Prostate gland (tissue), 2 donors: ENCODE data around the gene BBIP1. TPM values are rescaled to one million over a fixed set of nuclear protein-coding genes. Genes with fewer than 3 reads are reported as not detected.

Source experiments
- DNase-seq: peaks from one replicate; pipeline ENCODE4 v3.0.0-alpha.2; 2019; ENCODE audit warnings: low spot score
- H3K27ac ChIP-seq, 2 donors: fragments of 200-600 bp; sonication (generic); 2 replicates each; pipeline ENCODE4 v1.5.1; 2017 to 2019
- H3K27me3 ChIP-seq: fragments of 200-600 bp; sonication (generic); replicated peaks from 2 replicates; pipeline ENCODE4 v1.5.1; 2019; ENCODE audit not compliant: insufficient read depth
- H3K36me3 ChIP-seq, 2 donors: fragments of 200-600 bp; sonication (generic); 1 replicate in 1 of 2; 2 replicates in 1 of 2; pipeline versions ENCODE4 v1.5.1 to v1.8.1; 2017 to 2019
- H3K4me1 ChIP-seq: fragments of 200-600 bp; sonication (generic); replicated peaks from 2 replicates; pipeline ENCODE4 v1.5.1; 2019
- H3K4me3 ChIP-seq, 2 donors: fragments of 200-600 bp; sonication (generic); 2 replicates each; pipeline ENCODE4 v1.5.1; 2017 to 2019
- H3K9me3 ChIP-seq: fragments of 200-600 bp; sonication (generic); 2 replicates; pipeline ENCODE4 v1.5.1; 2017
- POLR2A ChIP-seq: fragments of 450-650 bp; IDR thresholded peaks from one replicate; pipeline ENCODE4 v1.6.1; 2016; ENCODE audit warnings: antibody characterized with exemption, mild to moderate bottlenecking
- POLR2AphosphoS5 ChIP-seq: sonication (generic); formaldehyde crosslinking; IDR thresholded peaks from one replicate; pipeline ENCODE4 v1.6.1; 2017; ENCODE audit warnings: antibody characterized with exemption
- WGBS: methylation state at CpG from one replicate; pipeline ENCODE4 v1.1.5; 2018; 5-methylcytosine and 5-hydroxymethylcytosine counted together
- intact Hi-C: fragments of 100-400 bp; cut with DNase I; formaldehyde crosslinking; loops from one replicate; pipeline ENCODE4 v1.14.2; 2022
- total RNA-seq, 2 donors: library from RNA; depleted of rRNA; stranded (reverse); fragments of >200 nt; gene quantifications; one replicate each; pipeline ENCODE4 v1.1.0, GENCODE V29; 2016
- TF ChIP-seq, protein P1 (sequence below), 4 experiments: fragments of 200-600 bp in 2 of 4; fragments of 450-650 bp in 2 of 4; sonication (generic) in 2 of 4; IDR thresholded peaks; 1 replicate in 3 of 4; 2 replicates in 1 of 4; pipeline ENCODE4 v1.5.1; 2016 to 2019; ENCODE audit warnings: antibody characterized with exemption in 4 of 4, mild to moderate bottlenecking in 2 of 4, moderate library complexity in 2 of 4

Gene BBIP1
- total RNA-seq, 2 donors from 2014 or later, result 18.8 to 20.9 TPM

DNA sequence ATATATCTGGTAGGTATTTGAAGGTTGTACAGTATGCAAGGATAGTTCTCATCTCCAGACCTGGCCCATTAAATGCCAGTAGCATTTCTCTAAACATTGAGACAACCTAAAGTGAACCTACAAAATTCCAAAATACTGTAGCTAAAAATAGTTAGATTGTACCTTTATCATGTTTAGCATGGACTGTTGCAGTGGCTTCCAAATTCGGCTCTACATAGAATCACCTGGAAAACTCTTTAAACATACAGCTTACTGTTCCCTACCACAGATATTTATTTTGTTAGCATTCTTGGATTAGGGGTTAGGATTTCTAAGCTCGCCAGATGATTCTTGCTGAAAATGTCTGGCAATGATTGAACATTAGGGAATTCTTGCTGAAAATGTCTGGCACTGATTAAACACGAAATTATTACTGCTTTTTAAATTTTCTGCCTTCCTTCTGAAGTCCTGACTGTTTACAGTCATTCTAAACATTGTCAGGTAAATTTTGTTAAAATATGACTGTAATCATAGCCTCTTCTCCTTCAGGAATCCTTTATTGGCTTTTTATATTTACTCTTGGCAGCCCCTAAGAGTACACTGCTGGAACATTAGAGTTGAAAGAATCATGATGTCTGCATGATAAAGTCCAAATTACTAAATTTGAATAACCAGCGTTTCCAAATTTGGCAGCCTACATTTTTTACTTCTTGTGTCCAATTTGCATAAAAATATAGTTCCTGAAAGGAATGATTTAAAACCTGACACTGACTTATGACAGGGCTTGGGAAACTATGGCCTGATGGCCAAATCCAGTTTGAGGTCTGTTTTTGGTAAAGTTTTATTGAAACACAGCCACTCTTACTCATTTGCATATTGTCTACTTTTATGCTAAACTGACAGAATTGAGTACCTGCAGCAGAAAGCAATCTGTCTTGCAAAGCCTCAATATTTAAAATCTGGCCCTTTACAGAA lies 40.7 kb upstream of the BBIP1 start:
- no peak for TF ChIP-seq POLR2AphosphoS5
- TF ChIP-seq POLR2A, result no peak
- TF ChIP-seq, protein P1, sequence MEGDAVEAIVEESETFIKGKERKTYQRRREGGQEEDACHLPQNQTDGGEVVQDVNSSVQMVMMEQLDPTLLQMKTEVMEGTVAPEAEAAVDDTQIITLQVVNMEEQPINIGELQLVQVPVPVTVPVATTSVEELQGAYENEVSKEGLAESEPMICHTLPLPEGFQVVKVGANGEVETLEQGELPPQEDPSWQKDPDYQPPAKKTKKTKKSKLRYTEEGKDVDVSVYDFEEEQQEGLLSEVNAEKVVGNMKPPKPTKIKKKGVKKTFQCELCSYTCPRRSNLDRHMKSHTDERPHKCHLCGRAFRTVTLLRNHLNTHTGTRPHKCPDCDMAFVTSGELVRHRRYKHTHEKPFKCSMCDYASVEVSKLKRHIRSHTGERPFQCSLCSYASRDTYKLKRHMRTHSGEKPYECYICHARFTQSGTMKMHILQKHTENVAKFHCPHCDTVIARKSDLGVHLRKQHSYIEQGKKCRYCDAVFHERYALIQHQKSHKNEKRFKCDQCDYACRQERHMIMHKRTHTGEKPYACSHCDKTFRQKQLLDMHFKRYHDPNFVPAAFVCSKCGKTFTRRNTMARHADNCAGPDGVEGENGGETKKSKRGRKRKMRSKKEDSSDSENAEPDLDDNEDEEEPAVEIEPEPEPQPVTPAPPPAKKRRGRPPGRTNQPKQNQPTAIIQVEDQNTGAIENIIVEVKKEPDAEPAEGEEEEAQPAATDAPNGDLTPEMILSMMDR (IDR thresholded peaks at IDR 0.05), result no peak
- 17% methylated on average over 4 of the region's 4 CpGs for WGBS
- DNase-seq, result no peak
- Histone ChIP-seq H3K9me3 (no peaks in the 10 kb centered on the region), H3K4me3 (no peak overlapping the region), H3K27ac (no peak overlapping the region), H3K27me3 (no peaks in the 10 kb centered on the region), H3K36me3 (no peaks in the 10 kb centered on the region), H3K4me1 (no peaks in the 10 kb centered on the region)
- intact Hi-C loops, result no loop called here

DNA sequence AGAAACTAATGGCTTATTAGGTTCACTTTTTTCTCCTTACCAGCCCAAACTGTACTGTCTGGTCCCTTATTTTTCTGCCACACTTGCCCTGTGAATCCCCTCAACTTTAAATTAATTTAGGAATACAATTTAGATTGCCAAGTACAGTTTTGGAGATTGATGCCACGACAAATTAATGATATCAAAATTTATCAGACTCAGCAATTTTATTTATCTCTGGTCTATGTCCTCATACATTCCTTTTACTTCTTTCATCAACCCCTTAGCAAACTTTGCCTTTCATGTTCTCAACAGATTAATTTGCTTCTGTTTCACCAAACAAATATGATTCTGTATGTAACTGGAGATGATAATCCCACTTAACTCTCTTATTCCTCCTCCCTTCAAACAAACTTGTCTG lies 38.6 kb upstream of the BBIP1 start:
- WGBS, result 78% methylated on average over 1 of the region's 1 CpG
- Histone ChIP-seq H3K4me1 (no peaks in the 10 kb centered on the region), H3K27me3 (no peaks in the 10 kb centered on the region), H3K9me3 (no peaks in the 10 kb centered on the region), H3K36me3 (no peaks in the 10 kb centered on the region), H3K27ac (no peak overlapping the region), H3K4me3 (no peak overlapping the region)
- no peak for DNase-seq
- intact Hi-C loops, result no loop called here
- TF ChIP-seq, protein P1 (IDR thresholded peaks at IDR 0.05), result no peak
- TF ChIP-seq POLR2AphosphoS5, result no peak
- no peak for TF ChIP-seq POLR2A

DNA sequence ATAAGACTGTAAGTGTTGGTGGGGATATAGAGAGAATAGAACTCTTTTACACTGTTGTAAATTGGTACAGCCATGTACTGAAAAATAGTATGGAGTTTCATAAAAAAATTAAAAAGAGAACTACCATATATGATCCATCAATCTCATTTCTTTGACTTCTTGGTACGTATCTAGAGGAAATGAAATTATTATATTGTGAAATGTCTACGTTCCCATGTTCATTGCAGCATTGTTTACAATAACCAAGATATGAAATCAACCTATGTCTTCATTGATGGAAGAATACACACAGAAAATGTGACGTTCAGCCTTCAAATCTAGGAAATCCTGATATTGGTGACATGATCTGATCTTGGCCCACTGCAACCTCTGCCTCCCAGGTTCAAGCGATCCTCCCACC lies 32.4 kb upstream of the BBIP1 start:
- DNase-seq, result no peak
- intact Hi-C loops, result no loop called here
- no peaks in the 10 kb centered on the region for H3K9me3 ChIP-seq
- H3K27me3 ChIP-seq, result no peaks in the 10 kb centered on the region
- H3K4me1 ChIP-seq, result no peaks in the 10 kb centered on the region
- no peak overlapping the region for H3K27ac ChIP-seq
- no peak for TF ChIP-seq POLR2A
- no peak for TF ChIP-seq POLR2AphosphoS5
- TF ChIP-seq, protein P1 (IDR thresholded peaks at IDR 0.05), result no peak
- H3K36me3 ChIP-seq, result no peaks in the 10 kb centered on the region
- H3K4me3 ChIP-seq, result no peak overlapping the region
- WGBS, result 91% methylated on average over 4 of the region's 4 CpGs

DNA sequence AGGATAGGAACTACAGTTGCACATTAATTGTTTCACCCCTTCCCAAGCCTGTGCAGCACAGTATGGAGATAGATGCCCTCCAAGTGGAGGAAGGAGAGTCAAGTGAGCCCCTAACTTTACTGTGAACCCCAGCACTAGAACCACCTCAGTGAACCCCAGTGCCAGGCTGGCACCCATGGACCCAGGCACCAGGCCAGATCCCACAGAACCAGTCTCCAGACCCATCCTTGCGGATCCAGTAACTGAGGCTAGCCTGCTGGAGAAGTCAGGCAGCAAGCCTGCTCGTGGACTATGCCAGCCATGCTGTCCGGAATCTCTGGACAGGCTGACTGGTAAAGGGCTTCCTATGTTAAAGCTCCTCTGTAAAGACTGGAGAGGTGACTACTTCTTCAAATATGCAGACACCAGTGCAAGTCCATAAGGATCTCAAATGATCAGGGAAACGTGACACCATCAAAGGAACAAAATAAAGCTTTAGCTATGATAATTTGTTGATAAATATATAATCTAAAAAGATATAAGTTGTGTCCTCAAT lies 28.1 kb upstream of the BBIP1 start:
- WGBS, result 63% methylated on average over 3 of the region's 4 CpGs

DNA sequence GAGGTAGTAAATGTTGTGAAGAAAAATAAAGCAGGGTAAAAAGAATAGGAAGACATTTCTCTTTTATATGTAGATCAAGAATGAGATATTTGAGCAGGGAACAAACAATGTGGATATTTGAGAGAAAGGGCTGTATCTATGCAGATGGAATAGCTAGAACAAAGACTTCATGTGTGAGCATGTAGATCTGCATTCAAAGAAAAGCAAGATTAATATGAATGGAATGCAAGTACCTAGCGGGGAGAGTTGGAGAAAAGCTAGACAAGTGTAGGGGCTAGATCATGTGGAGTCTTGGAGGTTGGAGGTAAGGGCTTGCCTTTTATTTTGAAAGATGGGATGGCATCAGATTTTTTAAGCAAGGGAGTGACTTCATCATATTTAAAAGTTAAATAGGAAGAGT lies 27.5 kb upstream of the BBIP1 start:
- TF ChIP-seq, protein P1 (IDR thresholded peaks at IDR 0.05), result no peak
- TF ChIP-seq POLR2AphosphoS5, result no peak
- no peak for TF ChIP-seq POLR2A
- Histone ChIP-seq H3K27ac (no peak overlapping the region), H3K4me3 (no peak overlapping the region), H3K4me1 (no peaks in the 10 kb centered on the region), H3K36me3 (no peaks in the 10 kb centered on the region), H3K27me3 (no peaks in the 10 kb centered on the region), H3K9me3 (no peaks in the 10 kb centered on the region)
- no peak for DNase-seq
- WGBS, result 78% methylated on average over 1 of the region's 1 CpG
- intact Hi-C loops, result no loop called here

More for the DNA sequence above, 28.1 kb upstream of the BBIP1 start:
- intact Hi-C loops, result no loop called here
- no peaks in the 10 kb centered on the region for H3K9me3 ChIP-seq
- no peak overlapping the region for H3K4me3 ChIP-seq
- no peaks in the 10 kb centered on the region for H3K27me3 ChIP-seq
- no peak for DNase-seq
- no peaks in the 10 kb centered on the region for H3K4me1 ChIP-seq
- H3K36me3 ChIP-seq, result no peaks in the 10 kb centered on the region
- TF ChIP-seq POLR2AphosphoS5, result no peak
- no peak overlapping the region for H3K27ac ChIP-seq
